K562 (cell line): ENCODE results near the gene PTPRM.

Source experiments
- HLTF ChIP-seq: fragments of 450-650 bp; IDR thresholded peaks from 2 replicates; pipeline ENCODE4 v1.6.1; 2016
- JUND ChIP-seq, 2 experiments: IDR thresholded peaks; 2 replicates in 1 of 2; 3 replicates in 1 of 2; pipeline ENCODE4 v1.6.1; 2011; ENCODE audit warnings: borderline replicate concordance in 2 of 2, low read depth in 2 of 2, low read length in 2 of 2, improper control_type of control experiment in 1 of 2, missing biosample characterization in 1 of 2, missing genetic modification characterization in 1 of 2, missing genetic modification reagents in 1 of 2
- MTA3 ChIP-seq: fragments of 450-650 bp; formaldehyde crosslinking; IDR thresholded peaks from 2 replicates; pipeline ENCODE4 v1.6.1; 2017; ENCODE audit warnings: mild to moderate bottlenecking, borderline replicate concordance
- MTF1 ChIP-seq: fragments of 250-450 bp; sonication (Bioruptor Pico); IDR thresholded peaks from 2 replicates; pipeline ENCODE4 v1.9.0; 2021; ENCODE audit warnings: moderate library complexity, mild to moderate bottlenecking, inconsistent platforms, borderline replicate concordance
- ZC3H4 ChIP-seq: sonication (generic); formaldehyde crosslinking; IDR thresholded peaks from 2 replicates; pipeline ENCODE4 v1.9.0; 2021; ENCODE audit warnings: missing genetic modification reagents, borderline replicate concordance
- ZNF24 ChIP-seq: fragments of 450-650 bp; IDR thresholded peaks from 2 replicates; pipeline ENCODE4 v1.6.1; 2016
- ZNF586 ChIP-seq: fragments of 450-650 bp; formaldehyde crosslinking; conservative IDR thresholded peaks from 2 replicates; pipeline ENCODE4 v1.4.0; 2020; ENCODE audit warnings: mild to moderate bottlenecking, moderate library complexity
- TF ChIP-seq, protein P1 (sequence below): sonication (generic); formaldehyde crosslinking; IDR thresholded peaks from 2 replicates; pipeline ENCODE4 v1.8.0; 2022; ENCODE audit warnings: missing genetic modification reagents, mild to moderate bottlenecking, borderline replicate concordance
- TF ChIP-seq, protein P2 (sequence below): IDR thresholded peaks from 2 replicates; pipeline ENCODE4 v1.6.1; 2012; ENCODE audit warnings: low read depth, low read length, improper control_type of control experiment, borderline replicate concordance
- TF ChIP-seq, protein P3 (sequence below), 3 experiments: IDR thresholded peaks in 2 of 3; conservative IDR thresholded peaks in 1 of 3; 2 replicates each; pipeline ENCODE4 v1.5.1; 2011 to 2012; ENCODE audit warnings: low read length in 3 of 3, mild to moderate bottlenecking in 3 of 3, control low read depth in 2 of 3, improper control_type of control experiment in 1 of 3, inconsistent platforms in 1 of 3, low read depth in 1 of 3, mixed read lengths in 1 of 3, moderate library complexity in 1 of 3; ENCODE audit not compliant: insufficient read depth in 2 of 3
- TF ChIP-seq, protein P4 (sequence below): sonication (generic); formaldehyde crosslinking; IDR thresholded peaks from 2 replicates; pipeline ENCODE4 v1.8.0; 2022; ENCODE audit warnings: missing genetic modification reagents, mild to moderate bottlenecking, borderline replicate concordance

DNA sequence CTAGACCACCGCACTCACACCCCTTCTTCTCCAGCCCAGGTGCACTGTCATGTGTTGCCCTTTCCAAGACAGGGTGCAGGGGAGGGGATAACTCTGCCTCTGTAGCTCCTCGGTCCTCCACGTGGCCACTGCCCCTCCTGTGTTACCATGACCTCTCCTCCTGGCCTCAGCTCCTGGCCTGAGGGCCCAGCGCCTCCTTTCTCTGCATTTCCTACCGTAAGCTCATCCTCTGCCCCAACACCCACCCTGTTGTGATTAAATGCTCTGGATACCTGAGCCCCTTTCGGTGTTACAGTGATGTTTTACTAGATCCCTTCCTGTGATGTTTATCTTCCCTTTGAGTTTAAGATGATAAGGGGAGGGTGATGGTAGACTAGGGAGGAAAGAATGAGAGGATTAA is 242.3 kb downstream of the PTPRM start:
- TF ChIP-seq ZC3H4 (CRISPR knock-in tag) = no peak
- no peak for TF ChIP-seq MTF1 (CRISPR knock-in tag)
- TF ChIP-seq, protein P1, sequence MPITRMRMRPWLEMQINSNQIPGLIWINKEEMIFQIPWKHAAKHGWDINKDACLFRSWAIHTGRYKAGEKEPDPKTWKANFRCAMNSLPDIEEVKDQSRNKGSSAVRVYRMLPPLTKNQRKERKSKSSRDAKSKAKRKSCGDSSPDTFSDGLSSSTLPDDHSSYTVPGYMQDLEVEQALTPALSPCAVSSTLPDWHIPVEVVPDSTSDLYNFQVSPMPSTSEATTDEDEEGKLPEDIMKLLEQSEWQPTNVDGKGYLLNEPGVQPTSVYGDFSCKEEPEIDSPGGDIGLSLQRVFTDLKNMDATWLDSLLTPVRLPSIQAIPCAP (CRISPR knock-in tag) = no peak
- no peak for TF ChIP-seq MTA3
- no peak for TF ChIP-seq ZNF586 (CRISPR knock-in tag)
- TF ChIP-seq JUND (IDR thresholded peaks at IDR 0.05; ENCODE audit: borderline replicate concordance, low read depth, low read length) = no peak
- TF ChIP-seq JUND (tag; IDR thresholded peaks at IDR 0.05; ENCODE audit: borderline replicate concordance, low read depth, low read length) = no peak
- TF ChIP-seq ZNF24 = no peak
- TF ChIP-seq HLTF = no peak
- TF ChIP-seq, protein P2, sequence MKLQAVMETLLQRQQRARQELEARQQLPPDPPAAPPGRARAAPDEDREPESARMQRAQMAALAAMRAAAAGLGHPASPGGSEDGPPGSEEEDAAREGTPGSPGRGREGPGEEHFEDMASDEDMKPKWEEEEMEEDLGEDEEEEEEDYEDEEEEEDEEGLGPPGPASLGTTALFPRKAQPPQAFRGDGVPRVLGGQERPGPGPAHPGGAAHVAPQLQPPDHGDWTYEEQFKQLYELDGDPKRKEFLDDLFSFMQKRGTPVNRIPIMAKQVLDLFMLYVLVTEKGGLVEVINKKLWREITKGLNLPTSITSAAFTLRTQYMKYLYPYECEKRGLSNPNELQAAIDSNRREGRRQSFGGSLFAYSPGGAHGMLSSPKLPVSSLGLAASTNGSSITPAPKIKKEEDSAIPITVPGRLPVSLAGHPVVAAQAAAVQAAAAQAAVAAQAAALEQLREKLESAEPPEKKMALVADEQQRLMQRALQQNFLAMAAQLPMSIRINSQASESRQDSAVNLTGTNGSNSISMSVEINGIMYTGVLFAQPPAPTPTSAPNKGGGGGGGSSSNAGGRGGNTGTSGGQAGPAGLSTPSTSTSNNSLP = no peak
- TF ChIP-seq, protein P3, sequence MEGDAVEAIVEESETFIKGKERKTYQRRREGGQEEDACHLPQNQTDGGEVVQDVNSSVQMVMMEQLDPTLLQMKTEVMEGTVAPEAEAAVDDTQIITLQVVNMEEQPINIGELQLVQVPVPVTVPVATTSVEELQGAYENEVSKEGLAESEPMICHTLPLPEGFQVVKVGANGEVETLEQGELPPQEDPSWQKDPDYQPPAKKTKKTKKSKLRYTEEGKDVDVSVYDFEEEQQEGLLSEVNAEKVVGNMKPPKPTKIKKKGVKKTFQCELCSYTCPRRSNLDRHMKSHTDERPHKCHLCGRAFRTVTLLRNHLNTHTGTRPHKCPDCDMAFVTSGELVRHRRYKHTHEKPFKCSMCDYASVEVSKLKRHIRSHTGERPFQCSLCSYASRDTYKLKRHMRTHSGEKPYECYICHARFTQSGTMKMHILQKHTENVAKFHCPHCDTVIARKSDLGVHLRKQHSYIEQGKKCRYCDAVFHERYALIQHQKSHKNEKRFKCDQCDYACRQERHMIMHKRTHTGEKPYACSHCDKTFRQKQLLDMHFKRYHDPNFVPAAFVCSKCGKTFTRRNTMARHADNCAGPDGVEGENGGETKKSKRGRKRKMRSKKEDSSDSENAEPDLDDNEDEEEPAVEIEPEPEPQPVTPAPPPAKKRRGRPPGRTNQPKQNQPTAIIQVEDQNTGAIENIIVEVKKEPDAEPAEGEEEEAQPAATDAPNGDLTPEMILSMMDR (IDR thresholded peaks at IDR 0.05 in 2 of 3, conservative IDR thresholded peaks at IDR 0.05 in 1 of 3; ENCODE audit: insufficient read depth in 2 of 3, low read depth in 1 of 3, low read length in 3 of 3) = no peak
- TF ChIP-seq, protein P4, sequence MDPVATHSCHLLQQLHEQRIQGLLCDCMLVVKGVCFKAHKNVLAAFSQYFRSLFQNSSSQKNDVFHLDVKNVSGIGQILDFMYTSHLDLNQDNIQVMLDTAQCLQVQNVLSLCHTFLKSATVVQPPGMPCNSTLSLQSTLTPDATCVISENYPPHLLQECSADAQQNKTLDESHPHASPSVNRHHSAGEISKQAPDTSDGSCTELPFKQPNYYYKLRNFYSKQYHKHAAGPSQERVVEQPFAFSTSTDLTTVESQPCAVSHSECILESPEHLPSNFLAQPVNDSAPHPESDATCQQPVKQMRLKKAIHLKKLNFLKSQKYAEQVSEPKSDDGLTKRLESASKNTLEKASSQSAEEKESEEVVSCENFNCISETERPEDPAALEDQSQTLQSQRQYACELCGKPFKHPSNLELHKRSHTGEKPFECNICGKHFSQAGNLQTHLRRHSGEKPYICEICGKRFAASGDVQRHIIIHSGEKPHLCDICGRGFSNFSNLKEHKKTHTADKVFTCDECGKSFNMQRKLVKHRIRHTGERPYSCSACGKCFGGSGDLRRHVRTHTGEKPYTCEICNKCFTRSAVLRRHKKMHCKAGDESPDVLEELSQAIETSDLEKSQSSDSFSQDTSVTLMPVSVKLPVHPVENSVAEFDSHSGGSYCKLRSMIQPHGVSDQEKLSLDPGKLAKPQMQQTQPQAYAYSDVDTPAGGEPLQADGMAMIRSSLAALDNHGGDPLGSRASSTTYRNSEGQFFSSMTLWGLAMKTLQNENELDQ (CRISPR knock-in tag) = no peak
